Upper lobe of right lung (tissue), 1 donor: ENCODE results near the gene ZSWIM6. TPM values are rescaled to one million over a fixed set of nuclear protein-coding genes. Genes with fewer than 3 reads are reported as not detected.

ENCODE experiments used
- ATAC-seq: fragments of 200-7000 bp; cut with Tn5 transposase; one replicate; pipeline ENCODE4 v1.9.1; 2020; ENCODE audit warnings: mild to moderate bottlenecking, moderate library complexity
- DNase-seq: peaks from one replicate; pipeline ENCODE4 v3.0.0-alpha.2; 2020
- H3K27ac ChIP-seq: fragments of 200-600 bp; one replicate; pipeline ENCODE4 v1.8.0; 2022
- H3K27me3 ChIP-seq: fragments of 200-600 bp; one replicate; pipeline ENCODE4 v1.8.0; 2022; ENCODE audit warnings: mild to moderate bottlenecking
- H3K36me3 ChIP-seq: fragments of 200-600 bp; one replicate; pipeline ENCODE4 v1.8.0; 2022
- H3K4me1 ChIP-seq: fragments of 200-600 bp; one replicate; pipeline ENCODE4 v1.8.0; 2022
- H3K4me3 ChIP-seq: fragments of 200-600 bp; one replicate; pipeline ENCODE4 v1.8.0; 2022; ENCODE audit warnings: mild to moderate bottlenecking
- H3K9me3 ChIP-seq: fragments of 200-600 bp; one replicate; pipeline ENCODE4 v1.8.0; 2022
- intact Hi-C: fragments of 100-400 bp; cut with DNase I; formaldehyde crosslinking; loops from one replicate; pipeline ENCODE4 v1.11.0; 2022
- total RNA-seq: library from RNA; stranded (reverse); fragmentation: NEBNext Ultra II Directional; extraction: Animal tissue kit (Norgen Biotek cat#: 25700); gene quantifications from one replicate; pipeline ENCODE4 v1.2.1, GENCODE V29; 2021
- TF ChIP-seq, protein P1 (sequence below): fragments of 200-600 bp; IDR thresholded peaks from one replicate; pipeline ENCODE4 v1.8.0; 2022; ENCODE audit warnings: antibody characterized with exemption
- donor health status: DM: no; HTN: yes; CAD: no; lungs with severe emphysema.

Gene ZSWIM6
- total RNA-seq, 1 donor from 2014 or later: 15.7 TPM

DNA sequence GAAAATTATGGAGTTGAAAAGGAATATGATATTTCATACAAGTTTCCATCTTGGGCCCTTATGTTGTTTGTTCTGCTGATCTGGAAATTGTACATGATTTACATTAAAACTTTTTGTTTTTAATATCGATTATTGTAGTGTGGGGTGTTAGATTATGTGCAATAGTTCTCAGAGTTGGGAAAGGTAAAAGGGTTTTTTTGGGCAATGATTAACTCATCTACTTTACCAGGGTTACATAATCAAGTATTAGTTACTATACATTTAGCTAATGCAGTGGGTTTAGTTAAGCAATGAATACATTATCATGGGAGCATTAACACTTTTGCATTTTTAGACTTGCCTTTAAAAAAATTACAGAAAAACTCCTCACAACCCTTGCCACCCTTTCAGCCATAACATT is 134.0 kb downstream of the ZSWIM6 start:
- Histone ChIP-seq H3K9me3 (no peaks in the 10 kb centered on the region), H3K27me3 (no peaks in the 10 kb centered on the region), H3K27ac (no peak overlapping the region), H3K4me1 (peaks cover 8% of the 10 kb centered on the region), H3K4me3 (no peak overlapping the region), H3K36me3 (no peaks in the 10 kb centered on the region)
- TF ChIP-seq, protein P1, sequence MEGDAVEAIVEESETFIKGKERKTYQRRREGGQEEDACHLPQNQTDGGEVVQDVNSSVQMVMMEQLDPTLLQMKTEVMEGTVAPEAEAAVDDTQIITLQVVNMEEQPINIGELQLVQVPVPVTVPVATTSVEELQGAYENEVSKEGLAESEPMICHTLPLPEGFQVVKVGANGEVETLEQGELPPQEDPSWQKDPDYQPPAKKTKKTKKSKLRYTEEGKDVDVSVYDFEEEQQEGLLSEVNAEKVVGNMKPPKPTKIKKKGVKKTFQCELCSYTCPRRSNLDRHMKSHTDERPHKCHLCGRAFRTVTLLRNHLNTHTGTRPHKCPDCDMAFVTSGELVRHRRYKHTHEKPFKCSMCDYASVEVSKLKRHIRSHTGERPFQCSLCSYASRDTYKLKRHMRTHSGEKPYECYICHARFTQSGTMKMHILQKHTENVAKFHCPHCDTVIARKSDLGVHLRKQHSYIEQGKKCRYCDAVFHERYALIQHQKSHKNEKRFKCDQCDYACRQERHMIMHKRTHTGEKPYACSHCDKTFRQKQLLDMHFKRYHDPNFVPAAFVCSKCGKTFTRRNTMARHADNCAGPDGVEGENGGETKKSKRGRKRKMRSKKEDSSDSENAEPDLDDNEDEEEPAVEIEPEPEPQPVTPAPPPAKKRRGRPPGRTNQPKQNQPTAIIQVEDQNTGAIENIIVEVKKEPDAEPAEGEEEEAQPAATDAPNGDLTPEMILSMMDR: no peak
- intact Hi-C loops: no loop called here
- no peak for DNase-seq
- no peak for ATAC-seq

DNA sequence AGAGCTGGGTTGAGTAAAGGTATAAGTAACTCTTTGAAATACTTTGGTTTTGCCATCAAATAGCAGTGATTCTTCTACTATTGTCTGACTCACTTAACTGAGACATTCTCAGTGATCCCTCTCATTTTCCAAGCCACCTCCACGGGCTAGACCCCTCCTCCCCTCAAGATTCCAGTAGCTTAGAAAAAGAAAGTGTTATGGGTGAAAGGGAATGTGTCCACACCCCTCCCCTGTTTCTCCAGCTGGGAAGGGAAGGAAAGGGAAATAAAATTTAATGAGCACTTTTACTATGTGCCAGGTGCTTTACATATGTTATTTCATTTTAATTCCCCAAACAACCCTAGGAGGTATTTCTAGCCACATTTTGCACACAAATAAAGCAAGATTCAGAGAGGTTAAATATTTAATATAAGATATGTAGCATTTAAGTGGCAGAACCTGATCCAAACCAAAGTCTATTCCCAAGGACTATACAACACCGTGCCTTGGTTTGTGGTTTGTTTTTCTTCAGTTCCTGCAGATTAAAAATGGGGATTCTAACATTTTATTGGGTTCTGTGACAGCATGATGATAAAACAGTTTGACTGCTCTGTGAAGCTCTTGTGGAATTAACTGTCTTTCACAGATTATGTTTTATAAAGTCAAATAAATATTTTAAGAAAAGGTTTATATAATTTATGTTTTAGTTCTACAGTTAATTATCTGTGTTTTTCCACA is 135.9 kb downstream of the ZSWIM6 start:
- intact Hi-C loops: no loop called here
- DNase-seq (no peak), ATAC-seq (no peak)
- H3K27ac ChIP-seq: no peak overlapping the region
- TF ChIP-seq, protein P1: no peak
- H3K27me3 ChIP-seq: no peaks in the 10 kb centered on the region
- H3K36me3 ChIP-seq: no peaks in the 10 kb centered on the region
- peaks cover 8% of the 10 kb centered on the region for H3K4me1 ChIP-seq
- H3K9me3 ChIP-seq: no peaks in the 10 kb centered on the region
- H3K4me3 ChIP-seq: no peak overlapping the region

DNA sequence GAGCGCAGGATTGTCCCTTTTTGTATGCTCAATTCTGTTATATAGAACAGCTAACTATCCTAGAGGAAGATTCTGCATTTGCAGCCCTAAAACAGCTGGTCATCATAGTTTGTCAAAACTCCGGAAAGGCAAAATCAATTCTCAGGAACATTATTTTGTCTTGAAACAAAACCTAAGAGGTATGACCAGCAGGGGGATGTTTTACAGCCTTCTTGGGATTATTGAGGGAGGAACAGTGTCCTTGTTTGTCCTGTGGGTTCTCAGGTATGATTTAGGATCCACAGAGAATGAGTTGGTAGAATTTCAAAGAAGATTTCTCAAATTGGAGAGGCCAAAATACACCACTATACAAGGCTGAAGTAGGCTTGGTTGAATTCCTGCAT is 136.4 kb downstream of the ZSWIM6 start:
- Histone ChIP-seq H3K36me3 (no peaks in the 10 kb centered on the region), H3K27me3 (no peaks in the 10 kb centered on the region), H3K9me3 (no peaks in the 10 kb centered on the region), H3K27ac (no peak overlapping the region), H3K4me3 (no peak overlapping the region), H3K4me1 (peaks cover 8% of the 10 kb centered on the region)
- no peak for ATAC-seq
- TF ChIP-seq, protein P1: no peak
- DNase-seq: no peak
- intact Hi-C loops: no loop called here

DNA sequence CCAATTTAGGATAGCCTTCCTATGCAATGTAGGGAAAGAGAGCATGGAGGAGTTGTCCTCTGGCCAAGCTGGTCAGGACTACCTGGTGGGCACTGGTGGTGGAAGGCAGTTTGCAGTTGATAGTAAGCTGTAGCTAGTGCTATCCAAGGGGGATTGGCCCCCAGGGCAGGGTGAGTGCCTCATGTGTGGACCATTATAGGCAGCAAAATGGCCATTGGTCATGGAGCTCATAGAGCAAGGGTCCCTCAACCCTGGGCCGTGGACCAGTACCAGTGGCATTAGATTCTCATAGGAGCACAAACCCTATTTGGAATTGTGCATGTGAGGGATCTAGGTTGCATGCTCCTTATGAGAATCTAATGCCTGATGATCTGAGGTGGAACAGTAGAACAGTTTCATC is 139.3 kb downstream of the ZSWIM6 start:
- no peaks in the 10 kb centered on the region for H3K36me3 ChIP-seq
- no peak for ATAC-seq
- no peak for DNase-seq
- TF ChIP-seq, protein P1: no peak
- H3K4me3 ChIP-seq: no peak overlapping the region
- H3K27me3 ChIP-seq: no peaks in the 10 kb centered on the region
- H3K9me3 ChIP-seq: no peaks in the 10 kb centered on the region
- peaks cover 8% of the 10 kb centered on the region for H3K4me1 ChIP-seq
- intact Hi-C loops: no loop called here
- no peak overlapping the region for H3K27ac ChIP-seq

DNA sequence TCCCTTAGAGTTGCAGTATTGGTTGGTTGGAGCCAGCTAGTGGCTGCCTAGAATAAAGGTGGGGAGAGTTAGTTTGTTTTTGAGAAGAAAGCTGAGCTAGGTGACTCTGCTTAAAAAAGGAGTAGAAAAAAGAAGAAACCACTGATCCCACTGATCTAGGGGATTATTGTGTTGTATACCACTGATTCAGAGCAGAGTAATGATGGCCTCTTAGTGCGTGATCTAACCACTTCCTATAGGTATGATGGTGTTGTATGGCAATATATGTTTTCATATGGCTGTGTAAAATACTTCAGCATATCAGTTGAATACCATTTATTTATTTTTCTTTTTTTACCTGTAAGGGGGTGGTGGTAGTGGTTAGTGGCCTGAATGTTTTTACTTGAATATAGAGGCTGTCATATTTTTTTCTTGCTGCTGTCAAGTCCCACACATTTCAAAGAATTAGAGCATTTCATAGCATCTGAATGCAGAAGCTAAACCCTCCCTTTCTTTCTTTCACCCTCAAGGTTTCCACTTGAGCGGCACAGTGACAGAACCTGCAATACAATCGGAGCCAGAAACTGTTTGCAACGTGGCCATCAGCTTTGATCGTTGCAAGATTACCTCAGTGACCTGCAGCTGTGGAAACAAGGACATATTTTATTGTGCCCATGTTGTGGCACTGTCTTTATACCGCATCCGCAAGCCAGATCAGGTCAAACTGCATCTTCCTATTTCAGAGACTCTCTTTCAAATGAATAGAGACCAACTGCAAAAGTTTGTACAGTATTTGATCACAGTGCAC is 140.3 kb downstream of the ZSWIM6 start:
- DNase-seq: no peak
- Histone ChIP-seq H3K4me3 (no peak overlapping the region), H3K36me3 (no peaks in the 10 kb centered on the region), H3K27ac (no peak overlapping the region), H3K9me3 (no peaks in the 10 kb centered on the region), H3K27me3 (no peaks in the 10 kb centered on the region), H3K4me1 (peaks cover 8% of the 10 kb centered on the region)
- intact Hi-C loops: no loop called here
- ATAC-seq: no peak
- TF ChIP-seq, protein P1: no peak
